ENCODE measurements around the gene MGAT3.

The MGAT3 gene

DNA sequence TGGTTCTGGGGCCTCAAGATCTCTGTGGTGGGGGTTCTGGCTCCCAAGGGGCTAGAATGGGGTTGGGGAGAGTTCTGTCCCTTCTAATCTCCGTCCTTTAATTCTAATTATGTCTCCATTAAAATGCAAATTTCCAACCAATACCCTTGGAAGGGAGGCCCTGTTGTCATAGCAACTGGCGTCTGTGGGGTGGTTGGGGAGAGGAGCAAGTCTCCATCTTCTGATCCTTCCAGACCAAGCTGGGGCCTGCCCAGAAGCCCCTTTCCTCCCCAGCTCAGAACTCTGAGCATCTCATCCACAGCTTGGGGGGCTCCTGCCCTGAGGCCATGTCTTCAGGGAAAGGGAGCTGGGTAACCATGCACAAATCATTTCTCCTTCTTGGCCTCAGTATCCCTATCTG is 81.2 kb downstream of the MGAT3 start:
- no peaks in the 10 kb centered on the region for H3K36me3 ChIP-seq (ENCODE audit: control insufficient read depth in 5 of 5, insufficient read depth in 5 of 5, low read length in 5 of 5)
- H3K9ac ChIP-seq (ENCODE audit: low read length in 5 of 5): no peak overlapping the region
- peaks cover 2 to 11% (median 7%) of the 10 kb centered on the region in 5 donors for H3K4me1 ChIP-seq (ENCODE audit: control insufficient read depth in 5 of 5, insufficient read depth in 5 of 5, low read length in 5 of 5)
- H3K27ac ChIP-seq (ENCODE audit: low read depth, low read length): no peak overlapping the region
- peaks cover 0 to 4% (median 2%) of the 10 kb centered on the region in 5 donors for H3K27me3 ChIP-seq (ENCODE audit: control insufficient read depth in 5 of 5, insufficient read depth in 4 of 5, low read length in 5 of 5)
- H3K4me3 ChIP-seq (ENCODE audit: low read depth in 1 of 5, low read length in 5 of 5): no peak overlapping the region
- no peaks in the 10 kb centered on the region for H3K9me3 ChIP-seq (ENCODE audit: control insufficient read depth in 5 of 5, low read length in 5 of 5)

Data from subcutaneous abdominal adipose tissue (tissue), 5 donors.